IPS-18a (cell line): ENCODE measurements around the gene AFAP1L1.

ENCODE experiments used
- H3K27ac ChIP-seq: one replicate; pipeline ENCODE4 v1.5.1; 2013; ENCODE audit warnings: low read length
- H3K27me3 ChIP-seq: one replicate; pipeline ENCODE4 v1.6.1; 2013; ENCODE audit warnings: mild to moderate bottlenecking, low read length; ENCODE audit not compliant: control insufficient read depth, insufficient read depth
- H3K36me3 ChIP-seq: one replicate; pipeline ENCODE4 v1.6.1; 2013; ENCODE audit warnings: low read depth, low read length; ENCODE audit not compliant: control insufficient read depth
- H3K4me1 ChIP-seq: one replicate; pipeline ENCODE4 v1.6.1; 2013; ENCODE audit warnings: low read depth, low read length; ENCODE audit not compliant: control insufficient read depth
- H3K4me3 ChIP-seq: one replicate; pipeline ENCODE4 v1.5.1; 2013; ENCODE audit warnings: low read length
- H3K9ac ChIP-seq: one replicate; pipeline ENCODE4 v1.6.1; 2013; ENCODE audit warnings: mild to moderate bottlenecking, low read length, moderate library complexity
- H3K9me3 ChIP-seq: one replicate; pipeline ENCODE4 v1.6.1; 2013; ENCODE audit warnings: low read depth, low read length; ENCODE audit not compliant: control insufficient read depth

AFAP1L1 gene

DNA sequence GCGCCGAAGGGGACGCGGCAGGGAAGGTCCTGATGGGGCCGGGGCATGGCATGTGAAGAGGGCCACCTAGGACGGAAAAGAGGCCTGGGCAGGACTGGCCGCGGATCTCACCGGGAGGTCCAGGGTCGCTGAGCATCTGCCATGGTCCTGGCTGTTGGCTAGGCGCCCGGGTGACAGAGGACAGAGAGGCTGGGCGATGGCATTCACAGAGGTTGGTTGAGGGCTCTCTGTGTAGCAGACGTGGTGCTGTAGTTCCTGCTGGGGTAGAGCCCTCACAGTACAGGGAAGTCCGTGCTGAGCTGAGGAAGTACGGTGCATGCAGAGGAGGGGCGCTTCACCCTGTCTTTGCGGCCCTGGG is 86.6 kb downstream of the AFAP1L1 start:
- H3K27ac ChIP-seq, result no peak overlapping the region
- peak overlapping the region; percentile 81 for H3K4me3 ChIP-seq
- peaks cover 11% of the 10 kb centered on the region for H3K36me3 ChIP-seq
- no peaks in the 10 kb centered on the region for H3K9me3 ChIP-seq
- peak overlapping the region; percentile 59 for H3K9ac ChIP-seq
- peaks cover 9% of the 10 kb centered on the region for H3K4me1 ChIP-seq
- H3K27me3 ChIP-seq, result no peaks in the 10 kb centered on the region

DNA sequence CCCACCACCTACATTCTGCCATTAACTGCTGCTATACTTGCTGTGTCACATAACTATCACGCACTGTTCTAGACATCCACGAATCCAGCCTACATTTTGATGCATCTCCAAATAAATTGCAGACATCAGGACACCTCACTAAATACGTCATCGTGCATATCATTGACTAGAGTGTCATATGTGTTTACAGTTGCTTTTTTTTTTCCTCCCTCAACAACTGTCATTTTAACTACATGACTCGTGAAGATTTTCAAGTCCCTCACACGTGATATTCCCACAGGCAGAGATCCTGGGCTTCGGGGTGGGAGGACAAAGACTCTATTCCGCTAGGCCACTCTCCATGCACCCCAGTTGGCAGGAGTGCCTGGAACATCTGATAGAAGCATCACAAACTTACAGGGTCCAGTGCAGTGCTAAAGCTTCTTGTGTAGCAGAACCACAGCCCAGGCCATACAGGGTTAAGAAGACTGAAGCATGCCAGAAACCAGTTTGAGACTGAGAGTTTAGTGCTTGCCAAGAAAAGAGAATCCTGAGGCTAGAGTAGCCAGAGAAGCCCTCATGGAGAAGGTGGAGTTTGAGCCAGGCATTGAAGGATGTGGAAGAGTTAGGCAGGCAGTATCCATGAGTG is 87.3 kb downstream of the AFAP1L1 start:
- peaks cover 4% of the 10 kb centered on the region for H3K36me3 ChIP-seq
- H3K27me3 ChIP-seq, result no peaks in the 10 kb centered on the region
- H3K27ac ChIP-seq, result no peak overlapping the region
- H3K4me3 ChIP-seq, result peak overlapping the region; percentile 81
- H3K9me3 ChIP-seq, result no peaks in the 10 kb centered on the region
- H3K9ac ChIP-seq, result no peak overlapping the region
- peaks cover 9% of the 10 kb centered on the region for H3K4me1 ChIP-seq

DNA sequence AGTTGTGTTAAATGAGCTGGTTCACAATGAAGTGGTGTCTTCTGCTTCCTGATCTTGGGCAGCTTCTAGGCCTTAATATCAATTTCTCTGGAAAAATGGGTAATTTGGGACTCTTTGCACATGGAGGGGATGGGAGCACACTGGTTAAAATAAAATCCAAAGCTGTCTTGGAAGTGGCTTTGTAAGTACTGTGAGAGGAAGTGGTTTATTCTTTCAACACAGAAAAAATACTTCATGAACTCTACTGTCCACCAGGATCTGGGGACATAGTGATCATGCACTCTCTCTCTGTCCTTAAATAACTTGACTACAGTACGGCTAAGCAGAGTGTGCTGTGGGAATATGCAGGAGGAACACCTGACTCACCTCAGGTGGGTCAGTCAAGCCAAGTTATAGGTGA is 88.6 kb downstream of the AFAP1L1 start:
- Histone ChIP-seq H3K4me1 (peaks cover 9% of the 10 kb centered on the region), H3K4me3 (no peak overlapping the region), H3K36me3 (peaks cover under 1% of the 10 kb centered on the region), H3K27ac (no peak overlapping the region), H3K9ac (no peak overlapping the region), H3K9me3 (no peaks in the 10 kb centered on the region), H3K27me3 (no peaks in the 10 kb centered on the region)

DNA sequence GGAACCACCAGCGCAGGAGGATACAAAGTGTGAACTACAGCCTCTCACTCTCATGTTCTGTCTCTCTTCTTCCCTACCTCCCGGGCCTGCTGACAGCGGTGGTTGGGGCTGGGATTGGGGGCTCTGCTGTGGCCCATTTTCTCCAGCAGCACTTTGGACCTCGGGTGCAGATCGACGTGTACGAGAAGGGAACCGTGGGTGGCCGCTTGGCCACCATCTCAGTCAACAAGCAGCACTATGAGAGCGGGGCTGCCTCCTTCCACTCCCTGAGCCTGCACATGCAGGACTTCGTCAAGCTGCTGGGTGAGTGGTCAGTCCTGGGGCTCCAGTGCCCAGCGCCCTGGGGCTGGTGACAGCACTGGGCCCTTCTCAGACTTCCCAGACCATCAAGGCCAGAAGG is 90.9 kb downstream of the AFAP1L1 start:
- Histone ChIP-seq H3K9me3 (no peaks in the 10 kb centered on the region), H3K4me1 (peaks cover 4% of the 10 kb centered on the region), H3K27ac (no peak overlapping the region)

DNA sequence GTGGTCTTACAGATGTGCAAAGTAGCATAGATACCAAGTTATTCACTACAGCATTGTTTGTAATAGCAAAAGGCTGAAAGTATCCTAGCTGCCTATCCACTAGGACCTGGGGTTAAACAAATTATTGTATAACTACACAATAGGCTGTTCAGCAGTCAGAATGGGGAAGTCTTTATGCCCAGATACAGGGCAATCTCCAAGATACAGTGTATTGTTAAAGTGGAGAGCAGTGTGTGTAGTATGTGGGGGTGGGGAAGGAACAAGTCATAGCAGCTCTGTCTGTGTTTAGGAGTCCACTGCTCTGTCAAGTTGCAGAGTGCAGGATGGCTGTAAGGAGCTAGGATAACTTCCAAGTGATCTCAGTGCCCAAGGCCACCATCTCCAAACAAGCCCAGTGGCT is 91.7 kb downstream of the AFAP1L1 start:
- H3K36me3 ChIP-seq, result no peaks in the 10 kb centered on the region
- no peak overlapping the region for H3K4me3 ChIP-seq
- no peaks in the 10 kb centered on the region for H3K27me3 ChIP-seq
- no peak overlapping the region for H3K9ac ChIP-seq
- peaks cover 7% of the 10 kb centered on the region for H3K4me1 ChIP-seq
- no peaks in the 10 kb centered on the region for H3K9me3 ChIP-seq
- no peak overlapping the region for H3K27ac ChIP-seq

More for the DNA sequence above, 90.9 kb downstream of the AFAP1L1 start:
- Histone ChIP-seq H3K27me3 (no peaks in the 10 kb centered on the region), H3K36me3 (no peaks in the 10 kb centered on the region), H3K4me3 (no peak overlapping the region), H3K9ac (no peak overlapping the region)

DNA sequence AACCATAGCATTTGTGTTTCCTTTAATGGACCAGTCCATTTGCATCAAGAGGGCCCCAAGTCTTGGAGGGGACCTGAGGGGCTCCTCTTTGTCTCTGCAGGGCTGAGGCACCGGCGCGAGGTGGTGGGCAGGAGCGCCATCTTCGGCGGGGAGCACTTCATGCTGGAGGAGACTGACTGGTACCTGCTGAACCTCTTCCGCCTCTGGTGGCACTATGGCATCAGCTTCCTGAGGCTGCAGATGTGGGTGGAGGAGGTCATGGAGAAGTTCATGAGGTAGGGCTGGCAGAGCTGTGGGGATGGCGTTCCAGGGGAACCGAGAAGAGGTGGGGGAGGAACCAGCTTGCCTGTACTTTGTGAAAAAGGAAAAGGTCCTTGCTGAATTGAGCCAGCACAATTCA is 92.3 kb downstream of the AFAP1L1 start:
- H3K27me3 ChIP-seq, result no peaks in the 10 kb centered on the region
- H3K4me3 ChIP-seq, result no peak overlapping the region
- H3K9ac ChIP-seq, result no peak overlapping the region
- no peaks in the 10 kb centered on the region for H3K9me3 ChIP-seq
- no peaks in the 10 kb centered on the region for H3K36me3 ChIP-seq
- H3K27ac ChIP-seq, result no peak overlapping the region
- peaks cover 3% of the 10 kb centered on the region for H3K4me1 ChIP-seq

DNA sequence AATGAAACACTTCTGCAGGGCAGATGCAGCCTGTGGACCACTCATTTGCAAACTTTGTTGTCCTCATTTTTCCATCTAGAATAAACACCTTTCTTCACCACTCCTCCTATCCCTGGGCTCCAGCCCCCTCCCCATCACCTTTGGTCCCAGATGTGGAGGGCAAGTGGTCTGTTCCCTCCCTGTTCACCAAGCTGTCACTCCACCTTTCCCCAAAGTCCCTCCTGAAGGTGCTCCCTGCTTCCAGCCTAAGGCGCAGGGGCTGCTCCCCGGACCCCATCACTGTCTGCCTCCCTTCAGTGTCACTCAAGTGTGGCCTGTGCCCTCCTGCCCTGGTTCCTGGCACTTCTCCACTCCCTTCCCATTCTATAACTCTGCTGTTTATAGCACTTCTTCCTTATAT is 93.1 kb downstream of the AFAP1L1 start:
- Histone ChIP-seq H3K9me3 (no peaks in the 10 kb centered on the region), H3K36me3 (no peaks in the 10 kb centered on the region), H3K27ac (no peak overlapping the region), H3K4me1 (peaks cover 3% of the 10 kb centered on the region), H3K9ac (no peak overlapping the region), H3K4me3 (no peak overlapping the region), H3K27me3 (no peaks in the 10 kb centered on the region)

DNA sequence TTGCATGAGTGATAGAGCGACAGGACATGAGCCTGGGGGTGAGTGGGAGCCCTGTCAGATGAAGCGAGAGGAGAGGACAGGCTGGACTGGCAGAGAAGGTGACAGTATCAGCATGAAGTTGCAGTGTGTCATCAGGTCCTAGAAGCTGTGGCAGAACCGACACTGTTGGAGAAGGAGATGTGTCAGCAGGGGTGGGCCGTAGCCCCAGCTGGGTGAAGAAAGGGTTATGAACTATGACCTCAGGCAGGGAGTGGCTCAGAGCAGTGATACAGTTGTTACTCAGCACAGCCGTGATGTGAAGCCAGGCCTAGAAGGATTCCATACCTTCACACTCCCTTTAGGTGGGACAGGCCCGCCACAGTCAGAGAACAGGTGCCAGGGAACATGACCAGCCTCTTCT is 93.8 kb downstream of the AFAP1L1 start:
- Histone ChIP-seq H3K27me3 (no peaks in the 10 kb centered on the region), H3K4me3 (no peak overlapping the region), H3K36me3 (no peaks in the 10 kb centered on the region), H3K27ac (no peak overlapping the region), H3K4me1 (peaks cover 3% of the 10 kb centered on the region), H3K9ac (no peak overlapping the region), H3K9me3 (no peaks in the 10 kb centered on the region)

DNA sequence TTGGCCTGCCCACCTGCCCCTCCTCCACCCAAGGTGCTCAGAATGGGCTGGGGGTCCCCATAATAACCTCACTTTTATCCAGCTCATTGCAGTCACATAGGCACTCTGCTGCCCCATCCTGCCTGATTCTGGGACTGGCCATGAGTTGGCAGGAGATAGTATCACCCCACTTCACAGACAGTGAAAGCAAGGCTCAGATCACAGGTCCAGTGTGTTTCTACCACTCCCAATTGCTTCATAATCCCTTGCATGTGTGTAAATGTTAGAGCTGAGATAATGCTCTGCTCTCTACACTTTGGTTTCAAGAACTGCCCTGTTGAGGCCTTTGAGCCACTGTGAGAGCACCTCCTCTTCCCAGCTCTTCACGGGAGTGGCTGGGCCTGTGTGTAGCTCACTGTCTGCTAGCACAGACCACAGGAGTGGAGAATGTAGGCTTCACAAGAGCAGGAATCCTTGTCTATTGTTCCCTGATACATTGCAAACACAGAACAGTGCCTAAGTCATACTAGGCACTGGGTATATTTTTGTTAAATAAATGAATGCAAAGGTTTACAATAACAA is 94.6 kb downstream of the AFAP1L1 start:
- no peak overlapping the region for H3K9ac ChIP-seq

DNA sequence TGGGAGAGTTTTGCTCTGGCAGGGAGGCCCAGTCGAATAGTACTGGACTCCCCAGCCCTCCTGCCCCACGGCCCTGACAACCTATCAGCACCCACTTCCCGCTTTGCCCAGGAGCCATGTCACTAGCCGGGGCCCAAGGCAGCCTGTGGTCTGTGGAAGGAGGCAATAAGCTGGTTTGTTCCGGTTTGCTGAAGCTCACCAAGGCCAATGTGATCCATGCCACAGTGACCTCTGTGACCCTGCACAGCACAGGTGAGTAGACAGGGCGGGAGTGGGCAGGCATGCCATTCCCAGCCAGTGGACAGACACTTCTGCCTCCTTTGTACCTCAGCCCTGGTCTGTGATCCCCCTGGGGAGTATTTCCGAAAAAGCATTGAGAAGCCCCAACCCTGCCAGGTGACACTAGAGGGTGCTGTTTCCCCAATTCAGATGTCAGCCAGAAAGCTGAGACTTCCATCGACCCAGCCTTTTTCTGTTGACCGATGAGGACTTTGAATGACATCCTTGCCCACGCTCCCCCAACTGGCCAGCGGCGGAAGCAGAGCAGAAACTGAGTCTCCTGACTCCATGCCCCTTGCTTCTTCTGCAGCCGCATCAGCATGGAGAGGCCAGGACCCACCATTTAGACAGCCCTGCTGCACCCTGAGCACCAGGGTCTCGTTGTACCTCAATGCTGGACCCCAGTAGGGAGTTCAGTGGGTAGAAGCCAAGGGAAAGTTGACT is 95.8 kb downstream of the AFAP1L1 start:
- Histone ChIP-seq H3K4me3 (no peak overlapping the region), H3K36me3 (no peaks in the 10 kb centered on the region), H3K27me3 (no peaks in the 10 kb centered on the region), H3K9me3 (no peaks in the 10 kb centered on the region), H3K4me1 (peaks cover 3% of the 10 kb centered on the region), H3K9ac (no peak overlapping the region), H3K27ac (no peak overlapping the region)

More for the DNA sequence above, 94.6 kb downstream of the AFAP1L1 start:
- no peaks in the 10 kb centered on the region for H3K36me3 ChIP-seq
- no peaks in the 10 kb centered on the region for H3K9me3 ChIP-seq
- H3K4me1 ChIP-seq, result peaks cover 3% of the 10 kb centered on the region
- no peak overlapping the region for H3K27ac ChIP-seq
- H3K27me3 ChIP-seq, result no peaks in the 10 kb centered on the region
- H3K4me3 ChIP-seq, result no peak overlapping the region

DNA sequence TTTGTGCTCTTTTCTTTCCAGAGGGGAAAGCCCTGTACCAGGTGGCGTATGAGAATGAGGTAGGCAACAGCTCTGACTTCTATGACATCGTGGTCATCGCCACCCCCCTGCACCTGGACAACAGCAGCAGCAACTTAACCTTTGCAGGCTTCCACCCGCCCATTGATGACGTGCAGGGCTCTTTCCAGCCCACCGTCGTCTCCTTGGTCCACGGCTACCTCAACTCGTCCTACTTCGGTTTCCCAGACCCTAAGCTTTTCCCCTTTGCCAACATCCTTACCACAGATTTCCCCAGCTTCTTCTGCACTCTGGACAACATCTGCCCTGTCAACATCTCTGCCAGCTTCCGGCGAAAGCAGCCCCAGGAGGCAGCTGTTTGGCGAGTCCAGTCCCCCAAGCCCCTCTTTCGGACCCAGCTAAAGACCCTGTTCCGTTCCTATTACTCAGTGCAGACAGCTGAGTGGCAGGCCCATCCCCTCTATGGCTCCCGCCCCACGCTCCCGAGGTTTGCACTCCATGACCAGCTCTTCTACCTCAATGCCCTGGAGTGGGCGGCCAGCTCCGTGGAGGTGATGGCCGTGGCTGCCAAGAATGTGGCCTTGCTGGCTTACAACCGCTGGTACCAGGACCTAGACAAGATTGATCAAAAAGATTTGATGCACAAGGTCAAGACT is 96.5 kb downstream of the AFAP1L1 start:
- peaks cover 3% of the 10 kb centered on the region for H3K4me1 ChIP-seq
- H3K36me3 ChIP-seq, result no peaks in the 10 kb centered on the region
- no peaks in the 10 kb centered on the region for H3K9me3 ChIP-seq
- H3K27ac ChIP-seq, result no peak overlapping the region
- no peaks in the 10 kb centered on the region for H3K27me3 ChIP-seq
- no peak overlapping the region for H3K4me3 ChIP-seq
- H3K9ac ChIP-seq, result no peak overlapping the region
